Tibial artery (tissue), 4 donors: ENCODE data around the gene FOXA1.

Source experiments
- DNase-seq, 2 donors: peaks; one replicate each; pipeline ENCODE4 v3.0.0-alpha.2; 2019
- H3K27ac ChIP-seq, 2 donors: fragments of 200-600 bp; sonication (generic) in 1 of 2; 1 replicate in 1 of 2; 2 replicates in 1 of 2; pipeline ENCODE4 v1.5.1; 2018 to 2019; ENCODE audit warnings: mild to moderate bottlenecking in 1 of 2
- H3K27me3 ChIP-seq, 2 donors: fragments of 200-600 bp; sonication (generic) in 1 of 2; one replicate each; pipeline versions ENCODE4 v1.5.1 to v1.6.0; 2016 to 2019
- H3K36me3 ChIP-seq, 3 donors: fragments of 200-600 bp; sonication (generic) in 2 of 3; one replicate each; pipeline ENCODE4 v1.5.1; 2016 to 2019; ENCODE audit warnings: mild to moderate bottlenecking in 2 of 3
- H3K4me1 ChIP-seq, 4 donors: fragments of 200-600 bp; sonication (generic) in 2 of 4; 1 replicate in 3 of 4; 2 replicates in 1 of 4; pipeline ENCODE4 v1.5.1; 2016 to 2019
- H3K4me3 ChIP-seq, 2 donors: fragments of 200-600 bp; sonication (generic) in 1 of 2; 1 replicate in 1 of 2; 2 replicates in 1 of 2; pipeline ENCODE4 v1.5.1; 2018 to 2019; ENCODE audit warnings: mild to moderate bottlenecking in 2 of 2
- H3K9me3 ChIP-seq, 3 donors: fragments of 200-600 bp; sonication (generic) in 1 of 3; one replicate each; pipeline ENCODE4 v1.5.1; 2016 to 2019
- intact Hi-C: fragments of 100-400 bp; cut with DNase I; formaldehyde crosslinking; loops from one replicate; pipeline ENCODE4 v1.15.0; 2023; ENCODE audit warnings: low total_unique reads
- TF ChIP-seq, protein P1 (sequence below), 2 experiments: fragments of 200-600 bp in 1 of 2; fragments of 450-650 bp in 1 of 2; IDR thresholded peaks; one replicate each; pipeline ENCODE4 v1.5.1; 2017 to 2019; ENCODE audit warnings: antibody characterized with exemption in 2 of 2, mild to moderate bottlenecking in 1 of 2, moderate library complexity in 1 of 2

Gene FOXA1

DNA sequence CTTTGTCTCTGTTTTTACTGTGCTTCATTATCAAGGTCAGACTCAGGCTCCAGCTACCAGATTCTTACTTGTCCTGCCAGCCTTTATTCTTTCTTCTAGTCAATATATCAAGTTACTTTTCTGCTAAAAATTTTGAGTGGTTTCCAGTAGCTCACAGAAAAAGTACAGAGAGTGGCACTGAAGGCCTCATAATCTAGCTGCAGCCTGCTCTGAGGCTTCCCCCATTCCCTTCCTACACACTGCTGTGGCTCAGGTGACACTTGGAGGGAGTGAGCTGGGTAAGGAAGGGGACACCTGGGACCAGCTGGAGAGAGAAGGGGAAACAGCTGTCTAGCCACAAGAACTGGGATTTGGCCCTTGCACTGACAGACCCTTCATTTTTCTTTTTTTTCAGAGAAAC, 25.8 kb upstream of the FOXA1 start:
- peaks cover 0 to 38% of the 10 kb centered on the region in 2 donors for H3K27me3 ChIP-seq
- DNase-seq: no peak
- intact Hi-C loops: no loop called here
- H3K27ac ChIP-seq: no peak overlapping the region
- H3K36me3 ChIP-seq: no peaks in the 10 kb centered on the region
- H3K4me3 ChIP-seq: no peak overlapping the region
- TF ChIP-seq, protein P1, sequence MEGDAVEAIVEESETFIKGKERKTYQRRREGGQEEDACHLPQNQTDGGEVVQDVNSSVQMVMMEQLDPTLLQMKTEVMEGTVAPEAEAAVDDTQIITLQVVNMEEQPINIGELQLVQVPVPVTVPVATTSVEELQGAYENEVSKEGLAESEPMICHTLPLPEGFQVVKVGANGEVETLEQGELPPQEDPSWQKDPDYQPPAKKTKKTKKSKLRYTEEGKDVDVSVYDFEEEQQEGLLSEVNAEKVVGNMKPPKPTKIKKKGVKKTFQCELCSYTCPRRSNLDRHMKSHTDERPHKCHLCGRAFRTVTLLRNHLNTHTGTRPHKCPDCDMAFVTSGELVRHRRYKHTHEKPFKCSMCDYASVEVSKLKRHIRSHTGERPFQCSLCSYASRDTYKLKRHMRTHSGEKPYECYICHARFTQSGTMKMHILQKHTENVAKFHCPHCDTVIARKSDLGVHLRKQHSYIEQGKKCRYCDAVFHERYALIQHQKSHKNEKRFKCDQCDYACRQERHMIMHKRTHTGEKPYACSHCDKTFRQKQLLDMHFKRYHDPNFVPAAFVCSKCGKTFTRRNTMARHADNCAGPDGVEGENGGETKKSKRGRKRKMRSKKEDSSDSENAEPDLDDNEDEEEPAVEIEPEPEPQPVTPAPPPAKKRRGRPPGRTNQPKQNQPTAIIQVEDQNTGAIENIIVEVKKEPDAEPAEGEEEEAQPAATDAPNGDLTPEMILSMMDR (IDR thresholded peaks at IDR 0.05): no peak
- peaks cover 0 to 10% (median 7%) of the 10 kb centered on the region in 4 donors for H3K4me1 ChIP-seq
- peaks cover 0 to 7% (median 7%) of the 10 kb centered on the region in 3 donors for H3K9me3 ChIP-seq

DNA sequence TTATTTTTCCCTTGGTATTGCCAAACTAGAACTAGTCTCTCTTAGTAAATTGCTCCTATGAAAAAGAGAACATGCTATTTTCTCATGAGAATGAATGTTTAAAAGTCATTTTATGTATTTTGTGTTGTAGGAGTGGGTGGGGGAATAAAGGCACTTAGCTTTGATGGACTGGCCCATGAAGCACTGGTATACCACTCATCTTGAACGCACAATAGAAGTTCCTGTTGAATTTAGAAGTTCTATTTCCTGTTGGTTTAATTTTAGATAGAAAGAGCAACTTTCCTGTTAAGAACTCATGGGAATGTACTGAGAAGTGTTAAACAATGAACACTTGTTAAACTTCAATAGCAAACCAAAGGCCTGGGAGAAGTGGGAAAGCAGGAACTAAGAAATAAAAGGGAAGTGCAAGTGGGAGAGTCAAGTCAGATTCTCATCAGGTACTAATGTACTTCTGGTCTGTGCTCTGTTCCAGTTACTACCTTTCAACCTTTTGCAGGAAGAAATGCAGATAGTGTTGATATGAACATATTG, 23.5 kb upstream of the FOXA1 start:
- Histone ChIP-seq H3K27me3 (peaks cover 0 to 27% of the 10 kb centered on the region in 2 donors), H3K36me3 (no peaks in the 10 kb centered on the region), H3K4me1 (peaks cover 0 to 10% (median 7%) of the 10 kb centered on the region in 4 donors), H3K9me3 (peaks cover 0 to 22% (median 22%) of the 10 kb centered on the region in 3 donors), H3K4me3 (no peak overlapping the region), H3K27ac (no peak overlapping the region)
- intact Hi-C loops: no loop called here
- TF ChIP-seq, protein P1 (IDR thresholded peaks at IDR 0.05): no peak
- no peak for DNase-seq

DNA sequence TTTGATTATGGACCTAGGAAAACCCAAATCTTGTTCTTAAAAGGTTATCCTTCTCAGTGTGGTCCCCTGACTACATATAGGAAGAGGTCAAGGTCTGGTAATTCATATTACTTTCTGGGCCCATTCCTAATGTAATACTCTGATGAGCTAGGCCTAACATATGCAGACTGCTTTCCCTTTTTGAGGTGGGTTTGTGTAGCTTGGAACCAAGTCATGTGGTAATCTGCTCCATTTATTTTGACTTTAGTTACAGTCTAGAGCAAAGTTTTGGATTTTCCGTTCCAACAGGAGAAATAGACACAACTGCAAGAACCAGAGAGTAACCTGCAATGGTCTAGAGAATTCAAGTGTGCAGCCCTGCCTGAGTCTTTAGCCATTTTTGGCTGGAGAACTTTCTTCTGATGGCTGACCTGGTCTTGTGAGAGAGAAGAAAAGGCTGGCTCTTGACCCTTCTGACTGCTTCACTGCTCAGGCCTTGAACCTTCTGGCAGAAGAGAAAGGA, 22.9 kb upstream of the FOXA1 start:
- Histone ChIP-seq H3K4me1 (peaks cover 0 to 10% (median 7%) of the 10 kb centered on the region in 4 donors), H3K27me3 (peaks cover 0 to 24% of the 10 kb centered on the region in 2 donors), H3K27ac (no peak overlapping the region), H3K4me3 (no peak overlapping the region), H3K36me3 (no peaks in the 10 kb centered on the region), H3K9me3 (peaks cover 0 to 22% (median 22%) of the 10 kb centered on the region in 3 donors)
- DNase-seq: no peak
- intact Hi-C loops: no loop called here
- TF ChIP-seq, protein P1 (IDR thresholded peaks at IDR 0.05): no peak

DNA sequence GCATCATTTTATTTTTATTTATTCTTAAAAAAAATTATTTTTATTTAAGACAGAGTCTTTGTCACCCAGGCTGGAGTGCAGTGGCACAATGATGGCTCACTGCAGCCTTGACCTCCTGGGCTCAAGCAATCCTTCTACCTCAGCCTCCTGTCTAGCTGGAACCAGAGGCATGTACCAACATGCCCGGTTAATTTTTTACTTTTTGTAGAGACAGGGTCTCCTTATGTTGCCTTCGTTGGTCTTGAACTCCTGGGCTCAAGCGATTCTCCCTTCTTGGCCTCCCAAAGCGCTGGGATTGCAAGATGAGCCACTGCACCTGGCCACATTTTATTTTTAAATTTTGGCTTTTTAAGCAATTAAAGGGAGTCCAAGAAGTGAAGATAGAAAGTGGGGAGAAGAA, 21.8 kb upstream of the FOXA1 start:
- Histone ChIP-seq H3K27me3 (peaks cover 0 to 21% of the 10 kb centered on the region in 2 donors), H3K4me1 (no peaks in the 10 kb centered on the region), H3K9me3 (peaks cover 0 to 22% (median 22%) of the 10 kb centered on the region in 3 donors), H3K4me3 (no peak overlapping the region), H3K36me3 (no peaks in the 10 kb centered on the region), H3K27ac (no peak overlapping the region)
- intact Hi-C loops: no loop called here
- DNase-seq: no peak
- TF ChIP-seq, protein P1 (IDR thresholded peaks at IDR 0.05): no peak

DNA sequence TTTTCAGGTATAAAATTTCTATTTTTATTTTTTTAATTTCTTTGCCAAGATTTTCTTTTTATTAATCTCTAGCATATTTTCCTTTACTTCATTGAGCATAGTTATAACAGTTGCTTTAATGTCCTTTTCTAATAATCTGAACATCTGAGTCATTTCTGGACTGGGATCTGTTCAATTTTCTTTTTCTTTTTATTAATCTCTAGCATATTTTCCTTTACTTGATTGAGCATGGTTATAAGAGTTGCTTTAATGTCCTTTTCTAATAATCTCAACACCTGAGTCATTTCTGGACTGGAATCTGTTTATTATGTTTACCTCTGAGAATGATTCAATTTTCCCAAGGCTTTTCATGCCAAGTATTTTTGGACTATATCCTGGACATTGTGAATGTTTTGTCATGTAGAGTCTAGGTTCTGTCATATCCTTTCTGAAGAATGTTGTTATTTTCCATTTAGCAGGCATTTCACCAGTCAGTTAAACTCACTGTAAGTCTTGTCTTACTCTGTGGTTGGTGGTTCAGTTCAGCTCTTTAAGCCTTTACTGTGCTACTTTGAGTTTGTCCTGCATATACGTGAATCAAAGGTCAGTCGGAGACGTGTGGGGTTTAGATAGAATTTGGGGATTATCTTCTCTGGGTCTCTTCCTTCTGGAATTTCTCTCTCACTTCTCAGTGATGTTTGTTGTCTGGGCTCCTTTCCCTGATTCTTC, 20.7 kb upstream of the FOXA1 start:
- Histone ChIP-seq H3K4me1 (peaks cover 0 to 6% (median 3%) of the 10 kb centered on the region in 4 donors), H3K4me3 (no peak overlapping the region), H3K36me3 (no peaks in the 10 kb centered on the region), H3K27ac (no peak overlapping the region), H3K27me3 (peaks cover 0 to 20% of the 10 kb centered on the region in 2 donors), H3K9me3 (peaks cover 0 to 22% (median 22%) of the 10 kb centered on the region in 3 donors)
- DNase-seq: no peak
- intact Hi-C loops: no loop called here
- TF ChIP-seq, protein P1 (IDR thresholded peaks at IDR 0.05): no peak
